K562 (cell line): ENCODE results near the gene MTSS2.

Experiments used
- HCFC1 ChIP-seq: IDR thresholded peaks from 2 replicates; pipeline ENCODE4 v1.6.1; 2012; ENCODE audit warnings: low read depth, low read length, improper control_type of control experiment
- JUNB ChIP-seq: fragments of 450-650 bp; formaldehyde crosslinking; conservative IDR thresholded peaks from 2 replicates; pipeline ENCODE4 v1.4.0; 2020; ENCODE audit warnings: mild to moderate bottlenecking
- TF ChIP-seq, protein P1 (sequence below): fragments of 450-650 bp; formaldehyde crosslinking; IDR thresholded peaks from 2 replicates; pipeline ENCODE4 v1.4.0; 2022; ENCODE audit warnings: missing genetic modification characterization
- TF ChIP-seq, protein P2 (sequence below): sonication (generic); formaldehyde crosslinking; IDR thresholded peaks from 2 replicates; pipeline ENCODE4 v1.8.1; 2023; ENCODE audit warnings: mild to moderate bottlenecking, missing genetic modification reagents

DNA sequence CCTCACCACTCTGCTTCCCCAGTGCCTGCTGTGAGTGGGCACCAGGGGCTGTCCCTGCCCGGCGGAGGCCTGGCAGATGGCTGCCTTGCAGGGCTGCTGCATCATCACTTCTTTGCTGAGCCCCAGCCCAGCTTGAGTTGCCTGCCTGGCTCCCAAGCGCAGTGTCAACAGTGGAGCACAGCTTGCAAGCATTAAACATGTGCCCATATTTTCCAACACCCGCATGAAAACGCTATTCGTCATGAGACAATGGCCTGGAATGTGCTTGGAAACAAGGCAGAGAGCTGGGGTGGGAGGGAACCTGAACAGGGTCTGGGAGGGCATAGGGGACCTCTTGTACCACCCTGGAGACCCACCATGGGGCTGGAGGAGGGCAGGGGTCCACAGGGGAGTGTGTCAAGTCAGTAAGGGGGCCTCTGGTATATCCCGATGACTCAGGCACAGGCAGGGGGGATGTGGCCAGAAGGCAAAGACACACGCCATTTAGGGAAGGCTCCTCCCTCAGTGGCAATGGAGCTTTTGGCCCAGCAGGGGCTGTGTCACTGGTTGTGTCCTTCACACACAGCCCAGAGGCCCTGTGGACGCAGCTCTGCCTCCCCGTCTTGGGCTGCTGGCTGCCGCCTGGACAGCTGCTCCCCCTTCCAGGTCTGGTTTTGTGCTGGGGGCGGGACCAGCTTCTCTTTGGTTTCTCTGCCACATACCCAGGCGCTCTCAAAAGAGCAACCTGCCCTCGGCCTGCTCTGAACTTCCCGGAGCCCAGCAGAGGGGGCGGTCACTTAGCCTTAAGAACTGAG is 17.4 kb upstream of the MTSS2 start:
- TF ChIP-seq HCFC1, result no peak
- TF ChIP-seq, protein P1, sequence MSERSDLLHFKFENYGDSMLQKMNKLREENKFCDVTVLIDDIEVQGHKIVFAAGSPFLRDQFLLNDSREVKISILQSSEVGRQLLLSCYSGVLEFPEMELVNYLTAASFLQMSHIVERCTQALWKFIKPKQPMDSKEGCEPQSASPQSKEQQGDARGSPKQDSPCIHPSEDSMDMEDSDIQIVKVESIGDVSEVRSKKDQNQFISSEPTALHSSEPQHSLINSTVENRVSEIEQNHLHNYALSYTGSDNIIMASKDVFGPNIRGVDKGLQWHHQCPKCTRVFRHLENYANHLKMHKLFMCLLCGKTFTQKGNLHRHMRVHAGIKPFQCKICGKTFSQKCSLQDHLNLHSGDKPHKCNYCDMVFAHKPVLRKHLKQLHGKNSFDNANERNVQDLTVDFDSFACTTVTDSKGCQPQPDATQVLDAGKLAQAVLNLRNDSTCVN, result no peak
- TF ChIP-seq, protein P2, sequence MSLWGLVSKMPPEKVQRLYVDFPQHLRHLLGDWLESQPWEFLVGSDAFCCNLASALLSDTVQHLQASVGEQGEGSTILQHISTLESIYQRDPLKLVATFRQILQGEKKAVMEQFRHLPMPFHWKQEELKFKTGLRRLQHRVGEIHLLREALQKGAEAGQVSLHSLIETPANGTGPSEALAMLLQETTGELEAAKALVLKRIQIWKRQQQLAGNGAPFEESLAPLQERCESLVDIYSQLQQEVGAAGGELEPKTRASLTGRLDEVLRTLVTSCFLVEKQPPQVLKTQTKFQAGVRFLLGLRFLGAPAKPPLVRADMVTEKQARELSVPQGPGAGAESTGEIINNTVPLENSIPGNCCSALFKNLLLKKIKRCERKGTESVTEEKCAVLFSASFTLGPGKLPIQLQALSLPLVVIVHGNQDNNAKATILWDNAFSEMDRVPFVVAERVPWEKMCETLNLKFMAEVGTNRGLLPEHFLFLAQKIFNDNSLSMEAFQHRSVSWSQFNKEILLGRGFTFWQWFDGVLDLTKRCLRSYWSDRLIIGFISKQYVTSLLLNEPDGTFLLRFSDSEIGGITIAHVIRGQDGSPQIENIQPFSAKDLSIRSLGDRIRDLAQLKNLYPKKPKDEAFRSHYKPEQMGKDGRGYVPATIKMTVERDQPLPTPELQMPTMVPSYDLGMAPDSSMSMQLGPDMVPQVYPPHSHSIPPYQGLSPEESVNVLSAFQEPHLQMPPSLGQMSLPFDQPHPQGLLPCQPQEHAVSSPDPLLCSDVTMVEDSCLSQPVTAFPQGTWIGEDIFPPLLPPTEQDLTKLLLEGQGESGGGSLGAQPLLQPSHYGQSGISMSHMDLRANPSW (CRISPR knock-in tag), result no peak
- TF ChIP-seq JUNB (CRISPR knock-in tag), result no peak
